ENCODE measurements around the gene HHAT. TPM values are rescaled to one million over a fixed set of nuclear protein-coding genes. Genes with fewer than 3 reads are reported as not detected.
A peak's percentile ranks its signal among the peaks of the same experiment; 100 is the strongest.
"Not testable (repeated sequence)": the region's sequence is repeated elsewhere in the genome, so short reads cannot be mapped to it uniquely, and the experiment has no call there.

HHAT gene
- total and polyA plus RNA-seq, 4 donors, result 1.9 to 3.9 (median 2.6) TPM

DNA sequence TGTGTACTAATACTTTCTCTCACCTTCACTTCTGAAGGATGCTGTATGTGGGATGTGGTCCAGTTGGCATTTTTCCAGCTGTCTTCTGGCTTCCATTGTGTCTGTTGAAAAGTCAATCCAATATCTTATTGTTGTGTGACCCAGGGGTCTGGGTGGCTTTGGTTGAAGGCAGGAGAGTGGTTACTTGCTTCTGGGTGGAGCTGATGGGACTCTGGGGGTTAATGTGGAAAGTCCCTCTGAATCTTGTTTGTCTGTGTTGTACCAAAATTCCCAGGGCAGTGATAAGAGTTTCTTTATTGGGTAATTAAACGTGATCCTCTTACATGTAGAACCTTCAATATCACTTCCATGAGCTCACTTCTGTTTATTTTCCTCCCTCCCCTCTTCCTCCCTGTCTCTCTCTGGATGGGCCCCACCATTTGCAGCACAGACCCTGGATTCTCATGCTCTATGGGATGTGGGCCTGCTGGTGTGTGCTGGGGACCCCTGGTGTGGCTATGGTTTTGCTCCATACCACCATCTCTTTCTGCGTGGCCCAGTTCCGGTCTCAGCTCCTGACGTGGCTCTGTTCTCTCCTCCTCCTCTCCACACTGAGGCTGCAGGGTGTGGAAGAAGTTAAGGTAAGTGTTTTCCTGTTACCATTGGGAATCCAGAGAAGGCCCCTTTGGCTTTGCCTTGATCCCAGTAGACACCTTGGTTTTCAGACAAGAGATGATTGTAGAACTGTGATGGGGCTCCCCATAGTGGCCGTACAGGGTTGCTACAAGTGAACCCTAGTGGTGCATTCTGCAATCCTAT, 71.5 kb downstream of the HHAT start:
- no peak overlapping the region for H3K27ac ChIP-seq (ENCODE audit: low read depth in 1 of 2, low read length in 2 of 2)
- no peaks in the 10 kb centered on the region for H3K4me1 ChIP-seq (ENCODE audit: control insufficient read depth in 1 of 2, insufficient read depth in 2 of 2, low read length in 2 of 2)
- H3K27me3 ChIP-seq (ENCODE audit: control insufficient read depth in 1 of 2, insufficient read depth in 2 of 2, low read length in 1 of 2), result no peaks in the 10 kb centered on the region
- DNase-seq, result peak in 1 of 2 donors; percentile 50
- no peaks in the 10 kb centered on the region for H3K9me3 ChIP-seq (ENCODE audit: control insufficient read depth, low read length)
- ATAC-seq (ENCODE audit: low FRiP score), result peak; percentile 77
- no peaks in the 10 kb centered on the region for H3K36me3 ChIP-seq (ENCODE audit: control insufficient read depth in 1 of 2, insufficient read depth in 2 of 2, low read length in 1 of 2)
- 60 to 65% methylated on average over 5 of the region's 5 CpGs for WGBS, 2 donors
- H3K4me3 ChIP-seq (ENCODE audit: low read length in 2 of 2), result no peak overlapping the region
- intact Hi-C loops (cut with DNase I), result loop anchor here (1.0 to 10.0 kb wide), 5 partner anchors 39 to 258 kb away; no protein-coding TSS in a partner anchor

DNA sequence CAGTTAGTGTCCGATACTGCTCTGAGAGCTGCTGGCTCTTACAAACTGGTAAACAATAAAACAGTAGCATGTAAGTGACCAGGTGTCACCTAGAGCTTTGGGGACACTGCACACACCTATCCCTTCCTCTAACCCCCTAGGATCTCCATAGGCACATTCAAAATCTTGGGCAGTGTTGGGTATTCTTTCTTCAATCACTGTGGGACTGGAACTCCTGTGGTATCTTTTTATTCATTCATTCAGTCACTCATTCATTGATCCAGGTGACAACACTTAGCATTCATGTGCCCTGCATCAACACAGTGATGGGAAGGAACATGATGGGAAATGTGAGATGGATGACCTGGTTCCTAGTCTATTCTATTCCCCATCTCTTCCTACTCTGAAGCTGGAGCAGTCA, 73.9 kb downstream of the HHAT start:
- no peaks in the 10 kb centered on the region for H3K27me3 ChIP-seq (ENCODE audit: control insufficient read depth in 1 of 2, insufficient read depth in 2 of 2, low read length in 1 of 2)
- no peaks in the 10 kb centered on the region for H3K36me3 ChIP-seq (ENCODE audit: control insufficient read depth in 1 of 2, insufficient read depth in 2 of 2, low read length in 1 of 2)
- H3K9me3 ChIP-seq (ENCODE audit: control insufficient read depth, low read length), result no peaks in the 10 kb centered on the region
- intact Hi-C loops (cut with DNase I), result loop anchor here (5.0 to 10.0 kb wide), 3 partner anchors 90 to 260 kb away; no protein-coding TSS in a partner anchor
- WGBS, 2 donors, result 92 to 99% methylated on average over 1 of the region's 1 CpG
- no peak for ATAC-seq (ENCODE audit: low FRiP score)
- no peaks in the 10 kb centered on the region for H3K4me1 ChIP-seq (ENCODE audit: control insufficient read depth in 1 of 2, insufficient read depth in 2 of 2, low read length in 2 of 2)
- no peak for DNase-seq
- H3K27ac ChIP-seq (ENCODE audit: low read depth in 1 of 2, low read length in 2 of 2), result no peak overlapping the region
- no peak overlapping the region for H3K4me3 ChIP-seq (ENCODE audit: low read length in 2 of 2)

DNA sequence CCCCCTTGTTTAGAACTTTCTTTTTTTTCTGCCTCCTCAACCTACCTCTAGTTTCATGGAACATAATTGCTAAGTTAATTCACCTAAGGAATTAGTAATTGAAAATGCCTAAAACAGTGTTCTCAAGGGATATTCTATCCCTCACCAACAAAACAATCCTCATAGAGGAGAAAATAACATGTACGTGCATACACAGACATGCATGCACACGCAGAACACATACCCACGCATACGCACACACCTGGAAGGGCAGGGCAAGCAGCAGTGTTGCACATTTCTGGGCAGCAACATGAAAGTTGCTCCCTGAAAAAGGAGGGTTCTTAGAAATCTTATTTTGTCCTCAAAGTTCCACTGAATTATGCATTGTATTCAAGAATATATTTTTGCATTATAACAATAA, 76.6 kb downstream of the HHAT start:
- 91 to 94% methylated on average over 4 of the region's 4 CpGs for WGBS, 2 donors
- intact Hi-C loops (cut with DNase I), result loop anchor here in 1 of 2 donors (5.0 to 10.0 kb wide), 2 partner anchors 201 to 727 kb away; partner anchors contain the start of gene KCNH1
- DNase-seq (no peak), ATAC-seq (ENCODE audit: low FRiP score) (no peak)
- Histone ChIP-seq H3K9me3 (ENCODE audit: control insufficient read depth, low read length) (no peaks in the 10 kb centered on the region), H3K4me3 (ENCODE audit: low read length in 2 of 2) (no peak overlapping the region), H3K27me3 (ENCODE audit: control insufficient read depth in 1 of 2, insufficient read depth in 2 of 2, low read length in 1 of 2) (no peaks in the 10 kb centered on the region), H3K4me1 (ENCODE audit: control insufficient read depth in 1 of 2, insufficient read depth in 2 of 2, low read length in 2 of 2) (no peaks in the 10 kb centered on the region), H3K36me3 (ENCODE audit: control insufficient read depth in 1 of 2, insufficient read depth in 2 of 2, low read length in 1 of 2) (no peaks in the 10 kb centered on the region), H3K27ac (ENCODE audit: low read depth in 1 of 2, low read length in 2 of 2) (no peak overlapping the region)

DNA sequence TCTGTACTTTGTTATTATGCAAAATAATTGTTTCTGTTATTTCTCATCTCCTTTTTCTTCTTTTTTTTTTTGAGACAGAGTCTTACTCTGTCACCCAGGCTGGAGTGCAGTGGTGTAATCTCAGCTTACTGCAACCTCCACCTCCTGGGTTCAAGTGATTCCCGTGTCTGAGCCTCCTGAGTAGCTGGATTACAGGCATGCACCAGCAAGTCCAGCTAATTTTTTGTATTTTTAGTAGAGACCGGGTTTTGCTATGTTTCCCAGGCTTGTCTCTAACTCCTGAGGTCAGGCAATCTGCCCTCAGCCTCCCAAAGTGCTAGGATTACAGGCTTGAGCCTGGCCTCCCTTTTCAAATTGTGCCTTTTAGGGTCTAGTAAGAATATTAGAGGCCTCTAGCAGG, 77.6 kb downstream of the HHAT start:
- WGBS, 2 donors, result 79% methylated on average over 2 of the region's 2 CpGs
- not testable (repeated sequence) for DNase-seq; H3K27me3 ChIP-seq (ENCODE audit: control insufficient read depth in 1 of 2, insufficient read depth in 2 of 2, low read length in 1 of 2); H3K27ac ChIP-seq (ENCODE audit: low read depth in 1 of 2, low read length in 2 of 2); ATAC-seq (ENCODE audit: low FRiP score); H3K9me3 ChIP-seq (ENCODE audit: control insufficient read depth, low read length); H3K36me3 ChIP-seq (ENCODE audit: control insufficient read depth in 1 of 2, insufficient read depth in 2 of 2, low read length in 1 of 2); H3K4me3 ChIP-seq (ENCODE audit: low read length in 2 of 2); H3K4me1 ChIP-seq (ENCODE audit: control insufficient read depth in 1 of 2, insufficient read depth in 2 of 2, low read length in 2 of 2)
- intact Hi-C loops (cut with DNase I), result loop anchor here (2.0 to 10.0 kb wide), 3 partner anchors 202 to 728 kb away; partner anchors contain the start of gene KCNH1 (in 2 of the 2)

DNA sequence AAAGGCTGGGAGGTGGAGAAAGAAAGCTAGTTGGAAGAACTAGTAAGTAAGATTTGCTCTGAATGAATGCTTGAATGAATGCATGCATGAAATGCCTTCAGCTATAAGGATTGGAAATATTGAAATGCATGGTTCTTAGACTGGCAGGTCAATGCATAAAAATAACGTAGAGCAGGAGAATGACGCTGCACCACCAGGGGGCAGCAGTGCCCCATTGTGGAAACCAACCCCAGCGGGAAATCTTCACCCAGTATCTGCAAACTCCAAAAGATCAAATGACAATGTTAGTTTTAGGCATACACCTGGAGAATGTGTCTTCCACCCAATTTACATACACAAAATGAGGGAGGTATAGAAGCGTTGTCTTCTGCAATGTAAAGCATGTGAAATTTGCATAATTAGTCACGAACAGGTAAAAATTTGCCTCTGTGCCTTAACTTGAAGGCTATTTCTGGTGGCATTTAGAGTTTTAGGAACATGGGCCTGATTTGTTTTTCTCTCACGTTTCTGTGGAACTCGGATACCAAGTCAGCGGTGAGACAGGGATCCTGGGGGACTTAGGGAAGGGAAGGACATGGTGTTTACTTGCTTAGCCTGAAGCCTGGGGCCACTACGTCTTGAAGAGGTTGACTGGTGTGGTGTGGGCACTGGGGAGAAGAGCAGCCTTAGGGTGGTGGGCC, 78.6 kb downstream of the HHAT start:
- Histone ChIP-seq H3K9me3 (ENCODE audit: control insufficient read depth, low read length) (no peaks in the 10 kb centered on the region), H3K4me1 (ENCODE audit: control insufficient read depth in 1 of 2, insufficient read depth in 2 of 2, low read length in 2 of 2) (no peaks in the 10 kb centered on the region), H3K36me3 (ENCODE audit: control insufficient read depth in 1 of 2, insufficient read depth in 2 of 2, low read length in 1 of 2) (no peaks in the 10 kb centered on the region), H3K27me3 (ENCODE audit: control insufficient read depth in 1 of 2, insufficient read depth in 2 of 2, low read length in 1 of 2) (no peaks in the 10 kb centered on the region), H3K27ac (ENCODE audit: low read depth in 1 of 2, low read length in 2 of 2) (no peak overlapping the region), H3K4me3 (ENCODE audit: low read length in 2 of 2) (no peak overlapping the region)
- ATAC-seq (ENCODE audit: low FRiP score), result peak; percentile 74
- intact Hi-C loops (cut with DNase I), result loop anchor here (2.0 to 10.0 kb wide), 3 partner anchors 203 to 727 kb away; partner anchors contain the start of gene KCNH1 (in 2 of the 2)
- DNase-seq, result peak; percentile 60 to 89
- WGBS, 2 donors, result 23% methylated on average over 9 of the region's 9 CpGs

DNA sequence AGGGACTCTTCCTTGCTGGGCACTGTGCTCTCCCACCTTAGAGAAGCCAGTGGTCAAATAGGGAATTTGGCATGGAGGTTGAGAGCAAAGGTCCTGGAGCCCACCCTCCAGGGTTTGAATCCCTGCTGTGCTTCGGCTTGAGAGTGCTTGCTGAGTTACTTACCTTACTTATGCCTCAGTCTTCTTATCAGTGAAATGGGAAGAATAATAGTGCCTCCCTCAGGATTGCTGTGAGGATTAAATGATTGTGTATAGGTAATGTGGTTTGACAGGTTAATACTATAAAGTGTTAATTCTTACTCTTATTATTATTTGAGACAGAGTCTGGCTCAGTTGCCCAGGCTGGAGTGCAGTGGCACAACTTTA, 79.2 kb downstream of the HHAT start:
- Histone ChIP-seq H3K27me3 (ENCODE audit: control insufficient read depth in 1 of 2, insufficient read depth in 2 of 2, low read length in 1 of 2) (no peaks in the 10 kb centered on the region), H3K27ac (ENCODE audit: low read depth in 1 of 2, low read length in 2 of 2) (no peak overlapping the region), H3K4me1 (ENCODE audit: control insufficient read depth in 1 of 2, insufficient read depth in 2 of 2, low read length in 2 of 2) (no peaks in the 10 kb centered on the region), H3K36me3 (ENCODE audit: control insufficient read depth in 1 of 2, insufficient read depth in 2 of 2, low read length in 1 of 2) (no peaks in the 10 kb centered on the region), H3K4me3 (ENCODE audit: low read length in 2 of 2) (no peak overlapping the region), H3K9me3 (ENCODE audit: control insufficient read depth, low read length) (no peaks in the 10 kb centered on the region)
- no peak for DNase-seq
- 94 to 97% methylated on average over 1 of the region's 1 CpG for WGBS, 2 donors
- intact Hi-C loops (cut with DNase I), result loop anchor here (2.0 to 10.0 kb wide), 3 partner anchors 203 to 727 kb away; partner anchors contain the start of gene KCNH1 (in 2 of the 2)
- ATAC-seq (ENCODE audit: low FRiP score), result no peak

DNA sequence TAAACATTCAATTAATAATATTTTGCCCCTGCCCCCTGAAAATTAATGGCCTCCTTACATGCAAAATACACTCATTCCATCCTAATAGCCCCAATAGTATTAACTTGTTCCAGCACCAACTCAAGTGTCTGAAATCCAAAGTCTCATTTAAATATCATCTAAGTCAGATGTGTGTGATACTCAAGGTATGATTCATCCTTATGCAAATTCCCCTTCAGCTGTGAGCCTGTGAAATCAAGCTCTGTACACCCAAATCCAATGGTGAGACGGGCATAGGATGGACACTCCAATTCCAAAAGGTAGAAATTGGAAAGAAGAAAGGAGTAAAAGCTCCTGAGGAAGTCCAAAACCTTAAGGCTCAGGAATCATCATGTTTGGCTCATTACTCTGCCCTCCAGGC, 83.5 kb downstream of the HHAT start:
- 94 to 100% methylated on average over 1 of the region's 1 CpG for WGBS, 2 donors
- no peaks in the 10 kb centered on the region for H3K9me3 ChIP-seq (ENCODE audit: control insufficient read depth, low read length)
- H3K27me3 ChIP-seq (ENCODE audit: control insufficient read depth in 1 of 2, insufficient read depth in 2 of 2, low read length in 1 of 2), result no peaks in the 10 kb centered on the region
- H3K4me3 ChIP-seq (ENCODE audit: low read length in 2 of 2), result no peak overlapping the region
- H3K4me1 ChIP-seq (ENCODE audit: control insufficient read depth in 1 of 2, insufficient read depth in 2 of 2, low read length in 2 of 2), result no peaks in the 10 kb centered on the region
- intact Hi-C loops (cut with DNase I), result no loop called here
- no peak for DNase-seq
- H3K27ac ChIP-seq (ENCODE audit: low read depth in 1 of 2, low read length in 2 of 2), result no peak overlapping the region
- no peak for ATAC-seq (ENCODE audit: low FRiP score)
- no peaks in the 10 kb centered on the region for H3K36me3 ChIP-seq (ENCODE audit: control insufficient read depth in 1 of 2, insufficient read depth in 2 of 2, low read length in 1 of 2)

DNA sequence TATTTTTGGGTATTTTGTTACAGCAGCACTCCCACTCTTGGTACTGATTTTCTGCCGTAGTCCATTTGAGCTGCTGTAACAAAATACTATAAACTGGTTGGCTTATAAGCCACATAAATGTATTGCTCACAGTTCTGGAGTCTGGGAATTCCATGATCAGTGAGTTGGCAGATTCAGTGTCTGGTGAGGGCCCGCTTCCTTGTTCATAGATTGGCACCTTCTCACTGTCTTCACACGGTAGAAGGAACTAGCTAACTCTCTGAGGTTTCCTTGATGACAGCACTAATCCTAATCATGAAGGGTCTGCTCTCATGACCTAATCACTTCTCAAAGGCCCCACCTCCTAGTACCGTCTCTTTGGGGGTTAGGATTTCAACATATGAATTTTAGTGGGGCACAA, 85.2 kb downstream of the HHAT start:
- no peak overlapping the region for H3K27ac ChIP-seq (ENCODE audit: low read depth in 1 of 2, low read length in 2 of 2)
- no peak overlapping the region for H3K4me3 ChIP-seq (ENCODE audit: low read length in 2 of 2)
- no peaks in the 10 kb centered on the region for H3K27me3 ChIP-seq (ENCODE audit: control insufficient read depth in 1 of 2, insufficient read depth in 2 of 2, low read length in 1 of 2)
- intact Hi-C loops (cut with DNase I), result no loop called here
- ATAC-seq (ENCODE audit: low FRiP score), result no peak
- no peaks in the 10 kb centered on the region for H3K9me3 ChIP-seq (ENCODE audit: control insufficient read depth, low read length)
- H3K4me1 ChIP-seq (ENCODE audit: control insufficient read depth in 1 of 2, insufficient read depth in 2 of 2, low read length in 2 of 2), result no peaks in the 10 kb centered on the region
- no peaks in the 10 kb centered on the region for H3K36me3 ChIP-seq (ENCODE audit: control insufficient read depth in 1 of 2, insufficient read depth in 2 of 2, low read length in 1 of 2)
- 89% methylated on average over 4 of the region's 4 CpGs for WGBS, 2 donors
- no peak for DNase-seq
